Activated CD4-positive, alpha-beta T cell treated with anti-CD3 and anti-CD28 coated beads, Interleukin-2, amount 10 ng/mL, durations not matched to agents 24 days and 14 days (primary cell): ENCODE results near the gene LARP1. TPM values are rescaled to one million over a fixed set of nuclear protein-coding genes. Genes with fewer than 3 reads are reported as not detected.
"Not testable (repeated sequence)": the region's sequence is repeated elsewhere in the genome, so short reads cannot be mapped to it uniquely, and the experiment has no call there.

ENCODE experiments used
- DNase-seq: peaks from one replicate; pipeline ENCODE4 v3.0.0; 2022
- H3K27ac Mint-ChIP-seq: one replicate; pipeline ENCODE4 v1.8.0; 2022; ENCODE audit warnings: mild to moderate bottlenecking, mixed read lengths
- H3K27me3 Mint-ChIP-seq: one replicate; pipeline ENCODE4 v1.8.0; 2022; ENCODE audit warnings: mixed read lengths
- H3K36me3 Mint-ChIP-seq: one replicate; pipeline ENCODE4 v1.8.0; 2022; ENCODE audit warnings: low read depth, mild to moderate bottlenecking, mixed read lengths
- H3K4me1 Mint-ChIP-seq: one replicate; pipeline ENCODE4 v1.8.0; 2021; ENCODE audit warnings: mixed read lengths
- H3K4me3 Mint-ChIP-seq: one replicate; pipeline ENCODE4 v1.8.0; 2022; ENCODE audit warnings: mild to moderate bottlenecking, moderate library complexity, mixed read lengths
- H3K9me3 Mint-ChIP-seq: one replicate; pipeline ENCODE4 v1.8.0; 2021; ENCODE audit warnings: mixed read lengths
- intact Hi-C: fragments of 100-400 bp; cut with micrococcal nuclease; formaldehyde crosslinking; loops from one replicate; pipeline ENCODE4 v1.15.1; 2023
- total RNA-seq: library from RNA; stranded (reverse); gene quantifications from 2 replicates; pipeline ENCODE4 v1.2.3, GENCODE V29; 2022

LARP1 gene
- total RNA-seq, 1 donor from 2014 or later: 348 TPM

DNA sequence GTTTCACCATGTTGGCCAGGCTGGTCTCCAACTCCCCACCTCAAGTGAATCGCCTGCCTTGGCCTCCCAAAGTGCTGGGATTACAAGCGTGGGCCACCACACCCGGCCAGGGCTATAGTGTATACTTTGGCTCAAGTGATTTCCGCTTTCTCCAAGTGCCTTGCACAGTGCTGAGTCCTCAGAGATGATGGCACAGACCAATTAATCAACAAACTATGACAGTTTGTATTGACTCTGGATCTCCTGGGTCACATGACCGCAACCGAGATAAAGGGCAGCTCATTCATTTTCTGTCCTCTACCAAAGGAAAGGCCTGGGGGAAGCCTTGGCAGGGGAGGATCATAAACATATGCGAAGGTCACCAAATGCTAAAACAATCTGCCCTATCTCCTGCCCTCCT is 11.4 kb upstream of the LARP1 start:
- Mint-ChIP-seq H3K36me3 (no peaks in the 10 kb centered on the region), H3K4me1 (no peaks in the 10 kb centered on the region), H3K4me3 (no peak overlapping the region), H3K27ac (no peak overlapping the region), H3K27me3 (peaks cover 1% of the 10 kb centered on the region), H3K9me3 (no peaks in the 10 kb centered on the region)
- intact Hi-C loops: no loop called here
- no peak for DNase-seq

DNA sequence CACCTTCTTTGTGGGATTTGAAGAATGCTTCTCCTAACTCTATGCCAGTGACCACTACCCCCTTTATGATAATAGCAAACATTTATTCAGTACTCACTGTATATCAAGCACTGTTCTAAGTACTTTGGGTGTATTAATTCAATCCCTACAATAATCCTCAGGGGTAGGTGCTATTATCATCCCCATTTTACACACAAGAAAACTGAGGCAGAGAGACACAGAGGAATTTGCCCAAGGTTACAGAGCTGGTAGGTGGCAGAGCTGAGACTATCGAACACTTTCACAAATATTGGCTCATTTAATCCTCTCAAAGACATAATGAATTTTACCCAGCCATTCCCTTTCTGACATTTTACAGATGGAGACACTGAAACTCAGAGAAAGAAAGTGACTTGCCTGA is 9.8 kb upstream of the LARP1 start:
- H3K36me3 Mint-ChIP-seq: no peaks in the 10 kb centered on the region
- no peak overlapping the region for H3K27ac Mint-ChIP-seq
- H3K9me3 Mint-ChIP-seq: no peaks in the 10 kb centered on the region
- intact Hi-C loops: no loop called here
- no peak overlapping the region for H3K4me3 Mint-ChIP-seq
- no peak for DNase-seq
- H3K27me3 Mint-ChIP-seq: peaks cover 1% of the 10 kb centered on the region
- H3K4me1 Mint-ChIP-seq: no peaks in the 10 kb centered on the region

DNA sequence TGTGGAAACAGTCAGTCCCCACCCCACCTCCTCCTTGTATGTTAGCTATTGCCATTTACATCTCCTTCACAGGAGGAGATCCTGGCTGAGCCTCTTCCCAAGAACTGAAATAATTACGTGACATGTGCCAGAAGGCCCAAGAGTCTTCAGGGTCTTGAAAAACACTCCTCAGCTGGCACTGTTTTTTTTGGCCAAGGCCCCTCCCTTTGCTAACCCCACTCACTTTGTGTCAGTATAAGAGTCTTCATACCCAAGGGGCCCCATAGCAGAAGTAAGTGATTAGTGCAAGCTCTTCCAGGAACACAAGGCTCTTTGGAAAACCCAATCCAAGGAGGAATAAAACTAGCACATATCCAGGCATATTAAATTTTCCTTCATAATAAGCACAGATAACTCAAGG is 5.7 kb upstream of the LARP1 start:
- Mint-ChIP-seq H3K27ac (no peak overlapping the region), H3K4me3 (no peak overlapping the region), H3K27me3 (peaks cover 1% of the 10 kb centered on the region), H3K36me3 (no peaks in the 10 kb centered on the region), H3K9me3 (no peaks in the 10 kb centered on the region), H3K4me1 (peaks cover 13% of the 10 kb centered on the region)
- intact Hi-C loops: no loop called here
- DNase-seq: no peak

DNA sequence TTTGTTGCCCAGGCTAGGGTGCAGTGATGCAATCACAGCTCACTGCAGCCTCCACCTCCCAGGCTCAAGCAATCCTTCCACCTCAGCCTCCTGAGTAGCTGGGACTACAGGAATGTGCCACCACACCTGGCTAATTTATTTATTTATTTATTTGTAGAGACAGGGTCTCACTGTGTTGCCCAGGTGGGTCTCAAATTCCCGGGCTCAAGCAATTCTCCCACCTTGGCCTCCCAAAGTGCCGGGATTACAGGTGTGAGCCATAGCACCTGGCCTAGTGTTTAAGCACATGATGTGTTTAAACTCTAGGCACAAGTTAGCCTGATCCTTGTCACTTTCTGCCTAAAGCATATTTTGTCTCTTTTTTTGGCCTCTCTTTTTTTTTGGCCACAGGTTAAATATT is 4.5 kb upstream of the LARP1 start:
- H3K27me3 Mint-ChIP-seq, H3K4me3 Mint-ChIP-seq, H3K36me3 Mint-ChIP-seq, H3K9me3 Mint-ChIP-seq, intact Hi-C loops, H3K27ac Mint-ChIP-seq, DNase-seq: not testable (repeated sequence)
- H3K4me1 Mint-ChIP-seq: peaks cover 15% of the 10 kb centered on the region

DNA sequence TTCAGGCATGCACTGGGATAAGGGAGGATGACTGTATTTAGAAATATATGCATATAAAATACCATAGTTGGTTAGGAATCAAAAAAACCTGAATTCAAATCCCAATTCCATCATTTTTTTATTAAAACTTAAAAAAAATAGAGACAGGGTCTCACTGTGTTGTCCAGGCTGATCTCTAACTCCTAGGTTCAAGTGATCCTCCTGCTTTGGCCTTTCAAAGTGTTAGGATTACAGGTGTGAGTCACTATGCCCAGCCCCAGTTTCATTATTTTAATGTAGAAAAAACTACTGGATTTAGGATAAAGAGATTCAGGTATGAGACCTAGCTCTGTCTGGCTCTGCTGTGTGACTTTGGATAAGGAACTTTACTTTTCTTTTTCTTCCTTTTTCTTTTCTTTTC is 3.3 kb upstream of the LARP1 start:
- intact Hi-C loops: no loop called here
- Mint-ChIP-seq H3K27ac (no peak overlapping the region), H3K27me3 (peaks cover 1% of the 10 kb centered on the region), H3K36me3 (peaks cover 4% of the 10 kb centered on the region), H3K9me3 (no peaks in the 10 kb centered on the region), H3K4me1 (peaks cover 15% of the 10 kb centered on the region), H3K4me3 (no peak overlapping the region)
- no peak for DNase-seq

DNA sequence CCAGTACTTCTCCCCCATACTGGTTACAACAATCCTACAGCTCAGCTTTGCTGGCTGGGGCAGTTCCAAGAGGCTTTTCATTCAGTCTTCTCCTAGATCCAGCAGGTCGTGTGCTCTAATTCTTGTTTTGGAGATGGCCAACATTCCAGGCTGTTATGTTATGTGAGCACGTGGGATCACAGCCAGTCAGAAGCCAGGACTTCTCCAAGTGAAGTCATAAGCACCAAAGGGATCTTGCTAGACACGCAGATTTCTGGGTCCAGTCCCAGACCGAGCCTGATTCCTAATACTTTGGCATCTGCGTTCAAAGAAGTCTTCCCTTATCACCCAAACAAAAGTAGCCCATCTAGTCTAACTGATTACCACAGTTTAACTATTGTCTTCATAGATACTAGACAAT is 1.4 kb upstream of the LARP1 start:
- no peak for DNase-seq
- peak overlapping the region; percentile 99 for H3K27ac Mint-ChIP-seq
- H3K36me3 Mint-ChIP-seq: peaks cover 12% of the 10 kb centered on the region
- intact Hi-C loops: loop anchor here (1.0 to 2.0 kb wide), 4 partner anchors 59 to 307 kb away; partner anchors contain the start of gene MRPL22
- H3K4me1 Mint-ChIP-seq: peaks cover 28% of the 10 kb centered on the region
- H3K4me3 Mint-ChIP-seq: peak overlapping the region; percentile 92
- H3K9me3 Mint-ChIP-seq: no peaks in the 10 kb centered on the region
- no peaks in the 10 kb centered on the region for H3K27me3 Mint-ChIP-seq

DNA sequence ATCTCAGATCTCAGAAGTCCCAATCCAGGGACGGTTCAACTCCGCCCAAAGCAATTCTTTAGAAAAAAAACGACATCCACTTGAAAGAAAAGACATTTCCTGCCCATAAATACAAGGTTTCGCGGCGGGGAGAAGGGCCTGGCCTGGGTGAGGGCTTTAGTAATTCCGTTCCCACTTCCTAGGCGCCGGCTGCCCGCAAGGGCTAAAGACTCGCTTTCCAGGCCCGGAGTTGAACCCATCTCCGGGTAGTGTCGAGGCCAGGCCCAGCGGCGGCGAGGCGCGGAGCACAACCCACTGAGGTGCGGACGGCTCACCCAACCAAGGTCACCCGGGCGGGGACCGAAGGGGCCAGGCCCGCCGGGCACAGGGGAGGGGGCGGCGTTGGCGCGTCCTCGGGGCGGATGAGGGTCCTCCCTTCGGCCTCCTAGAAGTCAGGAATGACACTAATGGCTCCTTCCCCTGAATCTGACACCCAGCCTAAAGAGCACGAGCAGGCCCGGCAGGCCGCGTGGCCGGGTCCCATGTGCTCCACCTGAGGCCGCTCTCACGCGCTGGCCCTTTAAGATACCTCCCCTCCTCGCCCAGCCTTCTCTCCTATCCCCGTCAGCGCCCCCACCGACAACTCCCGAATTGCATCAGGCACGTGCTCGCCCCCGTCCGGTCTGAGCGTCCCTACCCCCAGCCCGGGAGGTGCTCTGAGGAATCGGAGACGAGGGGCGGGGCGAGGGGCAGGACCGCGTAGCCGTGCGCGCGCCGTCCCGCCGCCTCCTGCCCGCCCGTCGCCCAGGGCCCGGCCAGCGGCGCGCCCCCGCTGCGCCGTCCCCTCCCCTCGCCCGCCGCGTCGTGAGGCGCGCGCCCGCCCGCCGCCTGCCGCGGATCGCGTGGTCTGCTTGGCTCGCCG is 467 bp upstream of the LARP1 start:
- DNase-seq: peak; percentile 100
- peaks cover 38% of the 10 kb centered on the region for H3K4me1 Mint-ChIP-seq
- intact Hi-C loops: loop anchor here (1.0 to 5.0 kb wide), 9 partner anchors 58 to 717 kb away; partner anchors contain the start of genes FAM114A2, GALNT10, GEMIN5 and MFAP3
- H3K4me3 Mint-ChIP-seq: peak overlapping the region; percentile 92
- peaks cover 14% of the 10 kb centered on the region for H3K36me3 Mint-ChIP-seq
- H3K27me3 Mint-ChIP-seq: no peaks in the 10 kb centered on the region
- peak overlapping the region; percentile 99 for H3K27ac Mint-ChIP-seq
- H3K9me3 Mint-ChIP-seq: no peaks in the 10 kb centered on the region

DNA sequence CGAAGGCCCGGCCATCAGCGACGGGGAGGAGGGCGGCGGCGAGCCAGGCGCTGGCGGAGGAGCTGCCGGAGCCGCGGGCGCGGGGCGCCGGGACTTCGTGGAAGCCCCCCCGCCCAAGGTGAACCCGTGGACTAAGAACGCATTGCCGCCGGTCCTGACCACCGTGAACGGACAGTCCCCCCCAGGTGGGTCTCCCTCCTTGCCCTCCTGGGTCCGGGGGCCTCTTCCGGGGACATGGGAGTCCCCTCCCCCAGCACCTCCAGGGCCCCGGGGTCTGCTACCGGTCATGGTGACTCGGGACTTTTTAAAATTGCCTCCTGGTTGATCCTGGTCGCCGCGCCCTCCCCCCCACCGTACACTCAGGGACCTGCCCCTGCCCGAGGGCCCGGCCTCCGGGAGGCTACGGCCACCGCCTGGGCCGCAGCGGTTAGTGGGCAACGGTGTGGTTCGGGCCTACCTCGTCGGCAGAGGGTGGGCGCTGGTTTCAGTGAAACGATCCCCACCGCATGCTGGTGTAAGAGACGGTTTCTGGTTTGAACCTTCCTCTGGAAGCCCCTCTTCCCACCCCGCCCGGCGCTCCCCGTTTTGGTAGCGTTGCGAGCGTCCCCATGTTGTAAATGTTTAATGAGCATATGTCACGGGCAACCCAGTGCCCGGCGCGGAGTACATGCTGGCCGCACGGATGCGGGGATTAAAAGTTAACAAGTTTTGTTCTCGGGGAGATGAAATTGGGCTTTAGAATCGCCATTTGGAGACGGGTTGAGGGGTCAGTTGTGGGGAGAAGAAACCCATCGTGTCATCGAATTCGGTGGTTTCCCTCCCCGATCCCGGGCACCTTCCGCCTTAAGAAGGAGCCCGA is 1.1 kb downstream of the LARP1 start:
- H3K27me3 Mint-ChIP-seq: no peaks in the 10 kb centered on the region
- H3K27ac Mint-ChIP-seq: peak overlapping the region; percentile 96
- H3K9me3 Mint-ChIP-seq: no peaks in the 10 kb centered on the region
- H3K36me3 Mint-ChIP-seq: peaks cover 19% of the 10 kb centered on the region
- intact Hi-C loops: loop anchor here (5.0 kb wide), 2 partner anchors 564 to 719 kb away; partner anchors contain the start of genes FAM114A2, GALNT10 and MFAP3
- H3K4me1 Mint-ChIP-seq: peaks cover 49% of the 10 kb centered on the region
- H3K4me3 Mint-ChIP-seq: peak overlapping the region; percentile 96
- DNase-seq: peak; percentile 82

DNA sequence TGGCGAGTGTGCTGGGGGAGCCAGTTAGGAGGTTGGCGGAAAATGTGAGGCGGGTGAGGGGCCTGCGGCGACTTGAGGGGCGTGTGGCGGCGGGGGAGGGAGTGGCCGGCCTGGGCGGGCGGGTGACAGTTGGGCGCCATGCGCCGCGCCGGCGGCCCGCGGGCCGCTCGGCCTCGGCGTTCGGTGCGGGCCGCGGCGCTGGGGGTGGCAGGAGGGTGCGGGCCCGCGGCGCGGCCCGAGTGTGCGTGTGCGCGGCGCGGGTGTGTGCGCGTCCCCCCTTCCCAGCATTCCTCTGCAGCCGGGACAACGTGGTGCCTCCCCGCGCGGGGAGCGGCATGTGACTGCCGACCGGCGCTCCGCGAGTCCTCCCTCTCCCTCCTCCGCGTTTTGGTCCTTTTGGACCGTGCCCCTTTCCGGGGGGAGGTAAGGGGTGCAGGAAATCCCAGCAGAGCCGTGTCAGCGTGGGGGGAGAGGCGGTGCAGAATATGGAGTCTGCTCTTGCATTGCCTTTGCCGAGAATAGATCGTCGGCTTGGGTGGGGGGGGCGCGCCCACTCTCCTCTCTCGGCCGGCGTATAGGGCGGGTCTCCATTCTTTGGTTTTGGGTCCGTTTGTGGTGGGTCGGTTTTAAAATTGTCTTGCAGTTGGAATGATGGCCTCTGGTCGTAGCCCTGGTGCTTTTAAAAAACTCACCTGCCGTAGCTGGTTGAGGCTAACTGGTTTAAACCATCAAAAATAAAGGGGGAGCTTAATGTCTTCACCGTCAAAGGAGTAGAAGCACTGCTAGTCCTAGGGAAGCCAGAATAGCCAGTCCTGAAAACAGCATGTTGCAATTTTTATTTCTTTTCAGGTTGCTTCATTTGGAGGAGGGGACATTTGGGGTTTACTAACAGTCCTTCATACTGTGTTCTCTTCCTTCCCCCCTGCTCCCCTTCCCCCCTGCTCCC is 2.0 kb downstream of the LARP1 start:
- peaks cover 24% of the 10 kb centered on the region for H3K36me3 Mint-ChIP-seq
- peaks cover 57% of the 10 kb centered on the region for H3K4me1 Mint-ChIP-seq
- H3K27ac Mint-ChIP-seq: peak overlapping the region; percentile 96
- intact Hi-C loops: loop anchor here (5.0 kb wide), 2 partner anchors 565 to 720 kb away; partner anchors contain the start of genes FAM114A2, GALNT10 and MFAP3
- H3K4me3 Mint-ChIP-seq: peak overlapping the region; percentile 96
- DNase-seq: peak; percentile 81
- no peaks in the 10 kb centered on the region for H3K27me3 Mint-ChIP-seq
- H3K9me3 Mint-ChIP-seq: no peaks in the 10 kb centered on the region

DNA sequence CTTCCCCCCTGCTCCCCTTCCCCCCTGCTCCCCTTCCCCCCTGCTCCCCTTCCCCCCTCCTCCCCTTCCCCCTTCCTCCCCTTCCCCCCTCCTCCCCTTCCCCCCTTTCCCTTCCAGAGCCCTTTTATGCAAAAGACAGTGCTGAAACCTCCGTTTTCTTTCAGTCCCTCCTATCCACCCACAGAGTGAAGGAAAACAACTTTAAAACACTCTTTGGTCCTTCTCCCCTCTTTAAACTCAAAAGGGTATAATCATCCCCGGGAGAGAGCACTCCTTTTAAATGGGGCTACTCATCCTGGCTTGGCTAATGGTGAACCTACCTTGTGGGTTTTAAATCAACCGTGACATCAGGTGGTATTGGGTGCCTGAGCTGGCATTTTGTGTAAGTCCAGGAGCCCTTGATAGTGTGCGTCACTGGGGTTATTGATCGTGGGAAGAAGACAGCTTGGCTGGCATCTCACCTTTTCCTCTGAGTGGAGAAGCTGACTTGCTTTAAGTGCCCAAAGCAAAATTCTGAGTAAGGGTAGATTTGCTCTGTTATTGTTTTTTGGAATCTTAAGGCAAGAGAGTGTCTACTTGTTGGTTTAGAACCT is 2.7 kb downstream of the LARP1 start:
- H3K9me3 Mint-ChIP-seq: no peaks in the 10 kb centered on the region
- H3K27me3 Mint-ChIP-seq: no peaks in the 10 kb centered on the region
- peak overlapping the region; percentile 89 for H3K27ac Mint-ChIP-seq
- DNase-seq: peak; percentile 71
- intact Hi-C loops: loop anchor here (1.0 to 5.0 kb wide), 3 partner anchors 8 to 721 kb away; partner anchors contain the start of genes FAM114A2, GALNT10 and MFAP3
- H3K4me1 Mint-ChIP-seq: peaks cover 62% of the 10 kb centered on the region
- H3K4me3 Mint-ChIP-seq: peak overlapping the region; percentile 96
- H3K36me3 Mint-ChIP-seq: peaks cover 27% of the 10 kb centered on the region

DNA sequence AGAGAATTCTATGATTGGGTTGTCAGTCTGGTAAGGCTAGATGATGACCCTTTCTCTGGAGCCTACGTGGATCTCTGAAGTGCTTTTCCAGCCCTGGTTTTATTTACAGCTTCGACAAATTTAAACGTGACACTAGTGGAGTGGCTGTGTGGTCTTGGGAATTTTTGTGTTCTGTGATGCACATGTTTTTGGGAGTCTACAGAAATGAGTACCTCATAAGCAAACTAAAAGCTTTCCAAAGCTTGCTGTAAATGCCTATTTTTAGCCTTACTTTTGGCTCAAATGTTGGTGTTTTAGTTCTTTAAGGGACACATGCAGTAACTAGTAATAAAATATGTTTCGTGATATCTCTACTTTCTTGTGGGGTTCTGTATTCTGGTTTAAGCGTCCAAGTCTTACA is 3.3 kb downstream of the LARP1 start:
- H3K27ac Mint-ChIP-seq: peak overlapping the region; percentile 75
- H3K27me3 Mint-ChIP-seq: no peaks in the 10 kb centered on the region
- intact Hi-C loops: loop anchor here (1.0 to 5.0 kb wide), 3 partner anchors 8 to 721 kb away; partner anchors contain the start of genes FAM114A2, GALNT10 and MFAP3
- H3K9me3 Mint-ChIP-seq: no peaks in the 10 kb centered on the region
- DNase-seq: no peak
- H3K4me3 Mint-ChIP-seq: peak overlapping the region; percentile 96
- peaks cover 27% of the 10 kb centered on the region for H3K36me3 Mint-ChIP-seq
- H3K4me1 Mint-ChIP-seq: peaks cover 62% of the 10 kb centered on the region

DNA sequence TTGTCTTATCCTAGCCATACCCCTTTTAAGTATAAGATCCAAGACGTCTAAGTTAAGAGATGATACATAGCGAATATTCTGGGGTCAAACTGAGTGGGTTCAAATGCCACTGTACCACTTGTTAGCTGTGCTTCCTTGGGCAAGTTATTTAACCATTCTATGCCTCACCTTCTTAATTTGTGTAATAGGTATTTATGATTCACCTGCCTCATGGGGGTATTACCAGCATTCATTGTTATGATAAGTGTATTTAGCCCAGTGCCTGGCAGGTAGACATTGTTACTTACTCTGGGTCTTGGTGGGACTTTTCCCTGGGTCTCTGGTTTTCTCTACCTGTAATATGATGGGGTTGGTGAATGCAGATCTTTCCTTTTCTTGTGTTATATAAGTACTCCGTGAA is 3.8 kb downstream of the LARP1 start:
- no peaks in the 10 kb centered on the region for H3K9me3 Mint-ChIP-seq
- peaks cover 58% of the 10 kb centered on the region for H3K4me1 Mint-ChIP-seq
- peak overlapping the region; percentile 96 for H3K4me3 Mint-ChIP-seq
- intact Hi-C loops: loop anchor here (1.0 to 5.0 kb wide), 3 partner anchors 7 to 722 kb away; partner anchors contain the start of genes FAM114A2, GALNT10 and MFAP3
- H3K27ac Mint-ChIP-seq: peak overlapping the region; percentile 75
- DNase-seq: no peak
- H3K36me3 Mint-ChIP-seq: peaks cover 27% of the 10 kb centered on the region
- H3K27me3 Mint-ChIP-seq: no peaks in the 10 kb centered on the region
